Measurements from ENCODE around the gene ZNF579. TPM values are rescaled to one million over a fixed set of nuclear protein-coding genes. Genes with fewer than 3 reads are reported as not detected.

ZNF579 gene
- total and polyA plus RNA-seq, 2 of the 8 experiments (the other 6 are each of a cell fraction or from before 2014, with no cell fraction given): 10.0 to 18.9 TPM

DNA sequence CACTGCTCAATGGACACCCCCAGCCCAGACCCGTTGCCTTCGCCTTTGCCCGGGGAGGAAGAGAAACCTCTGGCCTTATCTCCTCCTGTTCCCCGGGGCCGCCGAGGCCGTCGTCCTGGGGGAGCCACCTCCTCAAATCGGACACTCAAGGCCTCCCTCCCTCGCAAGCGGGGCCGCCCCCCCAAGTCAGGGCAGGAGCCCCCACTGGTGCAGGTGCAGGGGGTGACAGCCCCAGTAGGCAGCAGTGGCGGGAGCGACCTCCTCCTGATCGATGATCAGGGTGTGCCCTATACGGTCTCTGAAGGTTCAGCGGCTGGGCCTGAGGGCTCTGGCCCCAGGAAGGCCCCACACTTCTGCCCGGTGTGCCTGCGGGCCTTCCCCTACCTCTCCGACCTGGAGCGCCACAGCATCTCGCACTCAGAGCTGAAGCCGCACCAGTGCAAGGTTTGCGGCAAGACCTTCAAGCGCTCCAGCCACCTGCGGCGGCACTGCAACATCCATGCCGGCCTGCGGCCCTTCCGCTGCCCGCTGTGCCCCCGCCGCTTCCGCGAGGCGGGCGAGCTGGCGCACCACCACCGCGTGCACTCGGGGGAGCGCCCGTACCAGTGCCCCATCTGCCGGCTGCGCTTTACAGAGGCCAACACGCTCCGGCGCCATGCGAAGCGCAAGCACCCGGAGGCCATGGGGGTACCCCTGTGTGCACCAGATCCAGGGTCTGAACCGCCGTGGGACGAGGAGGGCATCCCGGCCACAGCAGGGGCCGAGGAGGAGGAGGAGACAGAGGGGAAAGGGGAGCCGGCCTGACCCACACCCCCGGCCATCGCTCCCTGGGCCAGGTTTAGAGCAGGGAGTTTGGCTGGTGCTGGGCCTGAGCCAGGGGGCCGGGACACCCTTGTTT lies 21.7 kb upstream of the ZNF579 start:
- H3K36me3 ChIP-seq (ENCODE audit: control insufficient read depth in 2 of 4, insufficient read depth in 4 of 4, low read length in 3 of 4): no peaks in the 10 kb centered on the region; a peak in 1 of 8 replicates
- H3K4ac ChIP-seq (replicated peaks; ENCODE audit: insufficient read length, low read depth, low read length): no peak overlapping the region
- peaks cover 2 to 8% of the 10 kb centered on the region in 2 experiments for H4K20me1 ChIP-seq (replicated peaks in 1 of 2; ENCODE audit: control insufficient read depth in 1 of 2, insufficient read depth in 2 of 2, low read length in 2 of 2)
- peak overlapping the region; percentile 45 for H4K91ac ChIP-seq (replicated peaks; ENCODE audit: insufficient read length, low read length)
- no peak overlapping the region for H2AFZ ChIP-seq (ENCODE audit: low read length)
- peak in 1 of 2 experiments; percentile 45 for DNase-seq (ENCODE audit: low read depth in 1 of 2, low spot score in 2 of 2)
- H3K23me2 ChIP-seq (ENCODE audit: low read depth, low read length): peaks cover 21% of the 10 kb centered on the region
- FAIRE-seq: no peak
- TF ChIP-seq TAF7 (optimal IDR thresholded peaks at IDR 0.05; ENCODE audit: borderline replicate concordance, low read depth, low read length): no peak
- TF ChIP-seq KDM1A (IDR thresholded peaks at IDR 0.05; ENCODE audit: borderline replicate concordance, low read length): no peak
- TF ChIP-seq RXRA (IDR thresholded peaks at IDR 0.05; ENCODE audit: insufficient read depth, low read depth, low read length): no peak
- no peak for TF ChIP-seq BRCA1 (IDR thresholded peaks at IDR 0.05; ENCODE audit: low read depth, low read length)
- WGBS, 2 experiments (ENCODE audit: extremely low coverage in 1 of 2, insufficient coverage in 1 of 2, insufficient read length in 1 of 2, insufficient replicate concordance in 2 of 2, low coverage in 1 of 2, low lambda C conversion rate in 2 of 2, missing lambda C conversion rate in 1 of 2): 95% methylated on average over 53 of the region's 60 CpGs; no CpG with 5 or more reads in 1 of the 2 experiments
- H2BK12ac ChIP-seq (ENCODE audit: low read depth, low read length): 0 out of 2 replicates have a peak overlapping the region, but pooled peaks have one; percentile 68
- no peak overlapping the region for H3K27ac ChIP-seq (ENCODE audit: low read depth, low read length)
- no peaks in the 10 kb centered on the region for H3K9me3 ChIP-seq (ENCODE audit: insufficient read depth in 2 of 2, low read depth in 1 of 2, low read length in 1 of 2)
- peak overlapping the region; percentile 46; the same call in 1 of the 2 replicates for H2BK15ac ChIP-seq (ENCODE audit: low read length)
- POLR2A ChIA-PET (ENCODE audit: partially characterized antibody): interaction anchor here (0.9 to 3.6 kb wide), 4 partner anchors 9 to 55 kb away, joined by 3 to 18 read pairs (median 4); partner anchors contain the start of gene ZNF784
- peaks cover 0 to 10% of the 10 kb centered on the region in 2 experiments; a peak in 2 of 4 replicates for H3K79me2 ChIP-seq (ENCODE audit: control insufficient read depth in 1 of 2, insufficient read depth in 2 of 2, low read length in 2 of 2)
- H3K27me3 ChIP-seq (replicated peaks in 1 of 4; ENCODE audit: control insufficient read depth in 3 of 4, extremely low read depth in 1 of 4, insufficient read depth in 3 of 4, low read length in 3 of 4): no peaks in the 10 kb centered on the region
- no peak overlapping the region for H3K56ac ChIP-seq (replicated peaks; ENCODE audit: insufficient read length, low read depth, low read length)
- peaks cover 3% of the 10 kb centered on the region; the same call in 1 of the 2 replicates for H3K79me1 ChIP-seq (ENCODE audit: low read depth, low read length)
- H4K8ac ChIP-seq (ENCODE audit: extremely low read depth, insufficient read depth, low read length): peak overlapping the region; percentile 6
- no peak overlapping the region for H3K18ac ChIP-seq (ENCODE audit: extremely low read depth, low read length)
- H3K4me3 ChIP-seq (ENCODE audit: extremely low read depth in 1 of 4, insufficient read depth in 2 of 4, low read depth in 3 of 4, low read length in 4 of 4): no peak overlapping the region
- no peak overlapping the region for H3K9ac ChIP-seq (replicated peaks in 1 of 4; ENCODE audit: extremely low read depth in 1 of 4, low read depth in 3 of 4, low read length in 3 of 4)
- no peak overlapping the region for H2BK120ac ChIP-seq (replicated peaks; ENCODE audit: low read depth, low read length)
- H3K4me1 ChIP-seq (replicated peaks in 1 of 4; ENCODE audit: control insufficient read depth in 3 of 4, insufficient read depth in 4 of 4, low read length in 3 of 4): peaks cover 0 to 16% (median 12%) of the 10 kb centered on the region in 4 experiments; a peak in 6 of 7 replicates
- H3K14ac ChIP-seq (ENCODE audit: insufficient read length): no peak overlapping the region
- no peak overlapping the region for H2BK20ac ChIP-seq (ENCODE audit: low read length)
- H2AK5ac ChIP-seq (ENCODE audit: low read depth, low read length): peak overlapping the region; percentile 84; the same call in 1 of the 2 replicates
- CTCF ChIA-PET (ENCODE audit: partially characterized antibody): interaction anchor here (0.9 kb wide), 1 partner anchor 55 kb away, joined by 3 read pairs; no protein-coding TSS in a partner anchor
- H3K23ac ChIP-seq (ENCODE audit: insufficient read length): no peak overlapping the region
- 0 out of 2 replicates have a peak overlapping the region, but pooled peaks have one; percentile 66 for H2BK5ac ChIP-seq (ENCODE audit: low read depth, low read length)
- H4K5ac ChIP-seq (ENCODE audit: insufficient read length, low read depth, low read length): no peak overlapping the region
- no peak overlapping the region; a peak in 1 of 4 replicates for H3K4me2 ChIP-seq (ENCODE audit: insufficient read depth in 1 of 2, low read depth in 2 of 2, low read length in 2 of 2)

Data from H1 (cell line).